A673 (cell line): ENCODE results near the gene RBP3.

ENCODE experiments used
- EZH2 ChIP-seq: fragments of 200-600 bp; sonication (generic); IDR thresholded peaks from 2 replicates; pipeline ENCODE4 v1.6.1; 2017; ENCODE audit warnings: borderline replicate concordance, low read depth, mild to moderate bottlenecking, mixed read lengths, antibody characterized with exemption, low read length; ENCODE audit not compliant: poor library complexity, severe bottlenecking
- TF ChIP-seq, protein P1 (sequence below): fragments of 300-800, 200-600 bp; sonication (generic); conservative IDR thresholded peaks from 2 replicates; pipeline ENCODE4 v1.5.1; 2017; ENCODE audit warnings: low read depth, mild to moderate bottlenecking, antibody characterized with exemption, low read length, moderate library complexity, mixed read lengths

DNA sequence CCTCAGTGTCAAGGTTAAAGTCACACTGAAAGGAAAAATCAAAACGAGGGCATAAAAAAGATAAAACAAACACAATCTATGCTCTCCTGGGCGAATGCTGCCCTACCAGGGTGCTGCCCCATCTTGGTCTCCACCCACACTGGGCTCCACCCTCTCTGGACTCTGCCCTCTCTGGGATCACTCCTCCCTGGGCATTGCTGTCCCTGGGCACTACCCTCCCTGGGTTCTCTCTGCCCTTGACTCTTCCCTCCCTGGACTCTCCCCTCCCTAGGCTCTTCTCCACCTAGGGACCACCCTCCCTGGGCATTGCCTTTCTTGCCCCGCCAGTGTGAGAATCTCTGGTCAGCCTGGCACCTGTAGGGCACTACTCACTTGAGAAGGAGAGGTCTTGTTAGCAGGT, 17.4 kb upstream of the RBP3 start:
- TF ChIP-seq, protein P1, sequence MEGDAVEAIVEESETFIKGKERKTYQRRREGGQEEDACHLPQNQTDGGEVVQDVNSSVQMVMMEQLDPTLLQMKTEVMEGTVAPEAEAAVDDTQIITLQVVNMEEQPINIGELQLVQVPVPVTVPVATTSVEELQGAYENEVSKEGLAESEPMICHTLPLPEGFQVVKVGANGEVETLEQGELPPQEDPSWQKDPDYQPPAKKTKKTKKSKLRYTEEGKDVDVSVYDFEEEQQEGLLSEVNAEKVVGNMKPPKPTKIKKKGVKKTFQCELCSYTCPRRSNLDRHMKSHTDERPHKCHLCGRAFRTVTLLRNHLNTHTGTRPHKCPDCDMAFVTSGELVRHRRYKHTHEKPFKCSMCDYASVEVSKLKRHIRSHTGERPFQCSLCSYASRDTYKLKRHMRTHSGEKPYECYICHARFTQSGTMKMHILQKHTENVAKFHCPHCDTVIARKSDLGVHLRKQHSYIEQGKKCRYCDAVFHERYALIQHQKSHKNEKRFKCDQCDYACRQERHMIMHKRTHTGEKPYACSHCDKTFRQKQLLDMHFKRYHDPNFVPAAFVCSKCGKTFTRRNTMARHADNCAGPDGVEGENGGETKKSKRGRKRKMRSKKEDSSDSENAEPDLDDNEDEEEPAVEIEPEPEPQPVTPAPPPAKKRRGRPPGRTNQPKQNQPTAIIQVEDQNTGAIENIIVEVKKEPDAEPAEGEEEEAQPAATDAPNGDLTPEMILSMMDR: no peak
- TF ChIP-seq EZH2: no peak
